Head of caudate nucleus (tissue), 42 donors: ENCODE data around the gene CLSTN2.

Experiments
- DNase-seq, 42 donors: peaks; one replicate each; pipeline versions ENCODE4 v3.0.0 to v3.0.0-alpha.2; 2020 to 2021; ENCODE audit warnings: mixed read lengths in 7 of 42
- intact Hi-C: fragments of 100-400 bp; cut with DNase I; formaldehyde crosslinking; loops from one replicate; pipeline ENCODE4 v1.15.0; 2022

CLSTN2 gene

GRCh38 chr3:140365872-140366697, 431.1 kb downstream of the CLSTN2 start:
- intact Hi-C loops, result no loop called here
- DNase-seq, result no peak

- intact Hi-C loops, result no loop called here
- DNase-seq, result peak in 1 of 42 donors; percentile 10
These were observed 433.3 kb downstream of the CLSTN2 start for GRCh38 chr3:140368223-140368811.

- intact Hi-C loops, result no loop called here
- DNase-seq, result no peak
These were observed 435.7 kb downstream of the CLSTN2 start for GRCh38 chr3:140370686-140371085.

- no peak for DNase-seq
- intact Hi-C loops, result no loop called here
These were observed 438.2 kb downstream of the CLSTN2 start for GRCh38 chr3:140373234-140373633.

- intact Hi-C loops, result no loop called here
- no peak for DNase-seq
These were observed 440.0 kb downstream of the CLSTN2 start for GRCh38 chr3:140375002-140375401.

GRCh38 chr3:140376136-140376889, 441.3 kb downstream of the CLSTN2 start:
- DNase-seq, result no peak
- intact Hi-C loops, result no loop called here

GRCh38 chr3:140377644-140378043, 442.7 kb downstream of the CLSTN2 start:
- intact Hi-C loops, result no loop called here
- DNase-seq, result no peak

- no peak for DNase-seq
- intact Hi-C loops, result no loop called here
These were observed 443.8 kb downstream of the CLSTN2 start for GRCh38 chr3:140378571-140379340.

- intact Hi-C loops, result no loop called here
- DNase-seq, result no peak
These were observed 449.2 kb downstream of the CLSTN2 start for GRCh38 chr3:140384028-140384771.

- DNase-seq, result no peak
- intact Hi-C loops, result no loop called here
These were observed 449.9 kb downstream of the CLSTN2 start for GRCh38 chr3:140384876-140385275.

GRCh38 chr3:140386357-140387100, 451.5 kb downstream of the CLSTN2 start:
- intact Hi-C loops, result no loop called here
- peak in 1 of 42 donors; percentile 16 for DNase-seq

- peak in 1 of 42 donors; percentile 20 for DNase-seq
- intact Hi-C loops, result no loop called here
These were observed 452.3 kb downstream of the CLSTN2 start for GRCh38 chr3:140387244-140387643.

GRCh38 chr3:140388202-140388922, 453.4 kb downstream of the CLSTN2 start:
- DNase-seq, result peak in 1 of 42 donors; percentile 4

GRCh38 chr3:140391061-140391460, 456.1 kb downstream of the CLSTN2 start:
- DNase-seq, result no peak
- intact Hi-C loops, result no loop called here

More at GRCh38 chr3:140388202-140388922, 453.4 kb downstream of the CLSTN2 start:
- intact Hi-C loops, result no loop called here

GRCh38 chr3:140394488-140395133, 459.6 kb downstream of the CLSTN2 start:
- DNase-seq, result no peak

GRCh38 chr3:140395134-140396075, 460.4 kb downstream of the CLSTN2 start:
- intact Hi-C loops, result no loop called here

More at GRCh38 chr3:140394488-140395133, 459.6 kb downstream of the CLSTN2 start:
- intact Hi-C loops, result no loop called here

More at GRCh38 chr3:140395134-140396075, 460.4 kb downstream of the CLSTN2 start:
- no peak for DNase-seq
